Spleen (tissue), 7 donors: ENCODE results near the gene ARID4B.

Source experiments
- CTCF ChIP-seq, 11 experiments: fragments of 200-600 bp in 7 of 11; fragments of 450-650 bp in 4 of 11; sonication (generic) in 4 of 11; IDR thresholded peaks in 8 of 11; conservative IDR thresholded peaks in 3 of 11; 1 replicate in 7 of 11; 2 replicates in 4 of 11; pipeline versions ENCODE4 v1.4.0 to v1.8.0; 2016 to 2021; ENCODE audit warnings: antibody characterized with exemption in 11 of 11, inconsistent platforms in 4 of 11, mild to moderate bottlenecking in 1 of 11
- POLR2A ChIP-seq, 3 donors: fragments of 450-650 bp; IDR thresholded peaks; one replicate each; pipeline ENCODE4 v1.5.1; 2017; ENCODE audit warnings: antibody characterized with exemption in 3 of 3, mild to moderate bottlenecking in 1 of 3
- POLR2AphosphoS5 ChIP-seq, 3 donors: sonication (generic); formaldehyde crosslinking; IDR thresholded peaks; one replicate each; pipeline ENCODE4 v1.5.1; 2017; ENCODE audit warnings: antibody characterized with exemption in 3 of 3
- donor health status: DM: no; HTN: no; CAD: no; lungs with moderate emphysema.
- donor health status: DM: no; HTN: no; CAD: no.
- donor health status: DM: no; HTN: no; CAD: no.

GRCh38 chr1:235326719-235327558 is 1.0 kb downstream of the ARID4B start:
- no peak for TF ChIP-seq CTCF (IDR thresholded peaks at IDR 0.05 in 8 of 11, conservative IDR thresholded peaks at IDR 0.05 in 3 of 11)
- TF ChIP-seq POLR2A (IDR thresholded peaks at IDR 0.05) = no peak
- TF ChIP-seq POLR2AphosphoS5 (IDR thresholded peaks at IDR 0.05) = peak; percentile 62 to 82 (median 77)
